Inflammatory macrophage (primary cell): ENCODE results near the gene KCTD7.
"Not testable (repeated sequence)": the region's sequence is repeated elsewhere in the genome, so short reads cannot be mapped to it uniquely, and the experiment has no call there.

Source experiments
- DNase-seq, 2 donors: peaks; one replicate each; pipeline ENCODE4 v3.0.0-alpha.2; 2020 to 2022

The KCTD7 gene

DNA sequence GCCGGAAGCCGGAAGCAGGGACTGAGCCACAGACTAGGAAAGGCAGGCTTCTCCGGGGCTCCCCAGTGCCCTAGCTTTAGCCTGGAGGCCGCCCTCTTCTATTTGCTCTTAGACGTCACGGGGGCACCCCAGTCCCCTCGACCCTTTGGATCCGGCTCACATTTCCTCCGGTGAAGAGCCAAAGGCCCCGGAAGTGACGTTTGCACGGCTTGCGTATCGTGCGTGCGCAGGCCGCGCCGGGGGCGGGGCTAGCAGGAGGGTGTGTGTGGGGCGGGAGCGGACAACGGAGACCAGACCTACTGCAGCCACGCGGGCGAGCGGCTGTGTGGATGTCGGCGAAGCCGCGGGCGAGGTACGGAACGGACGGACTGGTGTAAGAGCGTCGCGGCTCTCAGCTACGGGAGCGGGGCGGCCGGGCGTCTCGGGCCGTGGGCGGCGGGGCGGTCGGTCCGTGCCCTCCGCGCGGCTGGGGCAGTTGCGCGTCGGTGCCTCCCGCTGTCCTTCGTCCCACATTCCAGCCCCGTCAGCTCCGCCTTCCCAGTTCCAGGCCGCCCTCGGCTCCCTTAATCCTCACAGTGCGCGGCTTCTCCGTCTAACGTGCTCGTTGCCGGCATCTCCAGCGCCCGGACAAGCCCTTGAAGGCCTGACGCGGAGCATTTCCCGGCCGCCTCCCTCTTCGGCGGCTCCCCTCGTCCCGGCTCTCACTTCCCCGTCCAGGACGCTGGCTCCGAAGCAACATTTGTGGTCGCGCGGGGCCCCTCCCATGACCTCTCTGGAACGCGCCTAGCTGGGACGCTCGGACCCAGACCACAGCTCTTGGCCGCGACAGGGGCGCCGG, 25.8 kb downstream of the KCTD7 start:
- DNase-seq: peak; percentile 99

DNA sequence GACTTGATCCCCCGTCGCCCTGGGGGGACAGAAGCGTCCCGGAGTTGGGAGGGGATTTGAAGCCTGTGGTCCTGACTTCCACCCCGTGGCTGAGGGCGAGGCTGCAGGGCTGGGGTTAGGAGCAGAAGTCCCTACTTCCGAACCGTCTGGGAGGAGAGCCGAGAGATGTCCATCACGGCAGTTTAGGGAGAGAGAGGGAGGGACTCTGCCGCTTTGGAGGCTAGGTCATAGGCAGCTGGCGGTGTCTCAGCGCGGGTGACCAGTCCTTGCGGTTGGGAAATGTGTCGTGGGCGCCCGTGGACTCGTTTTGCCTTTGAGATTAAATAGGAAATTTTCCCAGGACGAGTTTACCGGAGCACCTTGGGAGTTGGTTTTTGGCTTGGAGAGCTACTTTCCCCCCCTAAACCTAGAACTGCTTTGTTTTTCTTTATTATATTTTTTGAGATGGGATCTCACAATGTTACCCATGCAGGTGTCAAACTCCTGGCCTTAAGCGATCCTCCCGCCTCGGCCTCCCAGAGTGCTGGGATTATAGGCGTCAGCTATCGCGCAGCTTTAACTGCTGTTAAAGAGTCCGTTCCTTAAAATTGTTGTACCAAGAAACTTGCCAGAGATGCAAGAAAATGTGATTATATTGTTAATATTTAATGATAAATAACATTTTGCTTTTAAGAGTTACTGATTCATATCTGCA, 26.6 kb downstream of the KCTD7 start:
- peak; percentile 78 to 86 for DNase-seq

DNA sequence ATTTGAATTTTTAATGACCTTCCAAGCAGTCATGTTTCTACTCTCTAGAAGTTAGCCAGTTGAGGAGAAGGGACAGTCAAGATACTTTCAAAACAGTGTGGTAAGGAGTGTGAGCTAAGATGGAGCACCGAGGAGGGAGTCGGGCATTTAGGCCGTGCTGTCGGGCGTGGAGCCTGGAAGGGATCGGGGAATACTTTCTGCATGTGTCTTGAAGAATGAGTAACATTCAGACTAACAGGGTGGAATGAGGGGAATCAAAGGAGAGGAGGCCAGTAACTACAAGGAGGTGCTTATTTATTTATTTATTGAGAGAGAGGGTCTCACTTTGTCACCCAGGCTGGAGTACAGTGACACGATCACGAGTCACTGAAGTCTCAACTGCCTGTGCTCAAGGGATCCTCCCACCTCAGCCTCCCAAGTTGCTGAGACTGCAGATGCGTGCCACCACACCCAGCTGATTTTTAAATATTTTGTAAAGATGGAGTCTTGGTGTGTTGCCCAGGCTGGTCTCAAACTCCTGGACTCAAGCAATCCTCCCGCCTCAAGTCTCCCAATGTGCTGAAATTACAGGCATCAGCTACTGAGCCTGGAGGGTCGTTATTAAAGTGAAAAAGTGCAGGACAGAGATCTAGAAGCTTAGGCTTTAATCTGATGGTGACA, 27.3 kb downstream of the KCTD7 start:
- DNase-seq: peak in 1 of 2 donors; percentile 29

DNA sequence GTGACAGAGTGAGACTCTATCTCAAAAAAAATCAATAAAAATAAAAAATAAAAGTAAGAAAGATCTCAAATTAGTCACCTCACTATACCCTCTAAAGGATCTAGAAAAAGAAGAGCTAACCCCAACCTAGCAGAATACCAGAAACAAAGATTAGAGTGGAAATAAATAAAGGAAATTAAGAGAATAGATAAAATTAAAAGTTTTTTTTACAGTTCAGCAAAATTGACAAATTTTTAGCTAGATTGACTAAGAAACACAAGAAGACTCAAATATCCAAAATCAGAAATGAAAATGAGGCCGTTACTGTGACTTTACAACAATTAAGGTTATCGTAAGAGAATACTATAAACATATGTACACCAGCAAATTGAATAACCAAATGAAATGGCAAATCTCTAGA, 29.1 kb downstream of the KCTD7 start:
- no peak for DNase-seq

DNA sequence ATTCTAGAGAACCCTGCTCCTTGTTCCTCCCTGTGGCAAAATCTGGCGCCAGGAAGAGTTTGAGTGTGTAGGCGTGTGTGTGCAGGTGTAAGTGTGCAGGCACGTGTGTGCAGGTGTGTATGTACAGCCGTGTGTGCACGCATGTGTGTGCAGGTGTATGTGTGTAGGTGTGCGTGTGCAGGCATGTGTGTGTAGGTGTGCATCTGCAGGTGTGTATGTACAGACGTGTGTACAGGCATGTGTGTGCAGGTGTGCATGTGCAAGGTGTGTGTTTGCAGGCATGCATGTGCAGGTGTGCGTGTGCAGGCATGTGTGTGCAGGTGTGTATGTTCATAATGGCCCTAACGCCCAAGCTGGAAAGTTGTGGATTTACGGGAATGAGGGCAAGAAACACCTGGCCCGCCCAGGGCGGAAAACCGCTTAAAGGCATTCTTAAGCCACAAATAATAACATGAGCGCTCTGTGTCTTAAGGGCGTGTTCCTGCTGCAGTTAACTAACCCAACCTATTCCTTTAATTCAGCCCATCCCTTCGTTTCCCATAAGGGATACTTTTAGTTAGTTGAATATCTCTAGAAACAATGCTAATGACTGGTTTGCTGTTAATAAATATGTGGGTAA, 34.1 kb downstream of the KCTD7 start:
- DNase-seq: no peak

DNA sequence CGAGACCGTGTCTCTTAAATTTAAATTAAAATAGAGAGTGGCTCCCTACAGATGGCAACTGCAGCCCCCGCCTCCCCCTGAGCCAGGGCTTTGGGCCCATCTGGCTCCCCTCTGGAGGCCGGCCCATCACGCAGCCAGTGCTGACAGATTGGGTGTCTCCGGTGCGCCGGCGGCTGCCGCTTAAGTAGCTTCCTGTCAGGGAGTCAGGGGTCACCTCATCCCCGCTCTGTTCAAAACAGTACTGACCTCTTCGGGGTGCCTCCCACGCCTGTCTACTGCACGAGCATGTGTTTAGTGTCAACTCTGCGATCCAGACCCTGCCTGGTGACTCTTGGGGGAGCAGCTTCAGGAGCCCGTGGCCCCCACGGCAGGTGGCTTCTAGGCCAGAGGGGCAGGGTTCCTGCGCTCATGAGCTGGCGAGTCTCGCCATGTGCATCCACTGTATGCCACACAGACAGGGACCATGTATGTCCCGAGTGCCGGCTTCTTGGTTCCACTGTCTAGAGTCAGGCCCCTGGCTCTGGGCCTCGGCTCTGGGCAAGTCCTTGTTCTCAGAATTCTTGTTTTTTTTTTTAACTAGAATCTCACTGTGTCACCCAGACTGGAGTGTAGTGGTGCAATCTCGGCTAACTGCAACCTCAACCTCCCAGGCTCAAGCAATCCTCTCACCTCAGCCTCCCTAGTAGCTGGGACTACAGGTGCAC, 36.1 kb downstream of the KCTD7 start:
- DNase-seq: no peak

DNA sequence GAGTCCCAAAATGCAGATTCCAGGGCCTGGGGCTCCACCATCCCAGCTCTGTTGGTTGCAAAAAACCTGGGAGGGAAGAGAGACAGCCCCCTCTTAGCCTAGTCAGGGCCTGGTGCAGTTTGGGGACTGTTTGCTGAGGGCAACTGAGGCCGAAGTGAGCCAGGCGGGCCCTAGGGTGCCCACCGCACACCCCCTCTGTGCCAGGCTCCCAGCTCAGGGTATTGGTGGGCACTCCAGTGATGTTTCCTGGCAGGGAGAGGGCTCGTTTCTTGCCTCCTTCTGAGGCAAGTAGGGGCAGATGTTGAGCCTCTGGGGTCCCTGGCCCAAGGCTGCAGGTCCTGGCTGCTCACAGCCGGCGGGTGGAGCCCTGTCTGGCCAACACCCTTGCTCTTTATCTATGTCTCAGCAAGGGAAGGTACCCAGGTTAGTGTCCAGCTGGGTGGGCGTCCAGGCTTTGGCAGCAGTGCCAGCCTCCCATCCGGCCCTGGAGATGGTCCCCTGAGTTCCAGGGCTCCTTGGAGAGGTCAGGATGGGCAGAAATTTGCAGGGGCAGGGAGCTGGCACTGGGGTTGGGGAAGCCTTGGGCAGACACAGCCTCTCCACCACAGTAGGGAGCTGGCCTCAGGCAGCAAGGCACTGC, 37.8 kb downstream of the KCTD7 start:
- DNase-seq: no peak

DNA sequence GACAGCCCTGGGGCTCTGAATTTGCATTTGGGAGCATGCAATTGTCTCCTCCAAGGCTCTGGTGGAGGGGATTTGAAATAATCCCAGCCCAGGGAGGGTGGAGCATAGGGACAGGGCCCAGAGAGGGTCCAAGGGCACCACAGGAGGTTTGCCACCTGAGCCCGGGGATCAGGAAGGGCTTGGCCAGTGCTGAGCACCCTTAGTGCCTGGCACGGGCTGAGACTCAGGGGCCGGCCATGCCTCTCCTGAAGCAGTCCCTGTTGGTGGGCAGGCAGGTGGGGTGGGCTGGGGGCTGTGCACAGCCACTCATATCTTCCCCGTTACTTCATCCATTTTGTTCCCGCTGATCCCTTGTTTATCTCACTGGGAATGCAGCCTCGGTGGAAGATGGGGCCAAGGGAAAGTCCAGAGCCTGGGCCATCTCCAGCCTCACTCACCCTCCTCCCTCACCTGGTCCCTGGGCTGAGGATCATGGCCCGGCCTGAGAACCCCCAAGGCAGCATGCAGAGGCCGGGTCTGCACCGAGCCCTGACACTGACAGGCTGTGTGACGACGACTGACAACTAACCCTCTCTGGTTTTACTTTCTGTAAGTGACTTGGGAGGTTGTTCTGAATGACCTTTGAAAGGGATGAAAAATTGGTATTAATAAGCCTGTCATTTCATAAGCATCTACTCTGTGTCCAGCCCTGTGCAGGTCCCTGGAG, 38.5 kb downstream of the KCTD7 start:
- no peak for DNase-seq

DNA sequence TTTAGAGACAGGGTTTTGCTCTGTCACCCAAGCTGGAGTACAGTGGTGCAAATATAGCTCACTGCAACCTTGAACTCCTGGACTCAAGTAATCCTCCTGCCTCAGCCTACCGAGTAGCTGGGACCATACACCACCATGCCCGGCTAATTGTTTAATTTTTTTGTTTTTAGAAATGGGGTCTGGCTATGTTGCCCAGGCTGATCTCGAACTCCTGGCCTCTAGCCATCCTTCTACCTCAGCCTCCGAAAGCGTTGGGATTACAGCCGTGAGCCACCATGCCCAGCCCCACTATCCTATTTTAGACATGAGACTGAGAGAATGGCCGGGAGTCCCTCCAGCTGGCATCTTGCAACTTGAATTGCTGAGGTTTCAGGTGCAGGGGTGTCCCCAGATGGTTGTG, 39.4 kb downstream of the KCTD7 start:
- DNase-seq: no peak

DNA sequence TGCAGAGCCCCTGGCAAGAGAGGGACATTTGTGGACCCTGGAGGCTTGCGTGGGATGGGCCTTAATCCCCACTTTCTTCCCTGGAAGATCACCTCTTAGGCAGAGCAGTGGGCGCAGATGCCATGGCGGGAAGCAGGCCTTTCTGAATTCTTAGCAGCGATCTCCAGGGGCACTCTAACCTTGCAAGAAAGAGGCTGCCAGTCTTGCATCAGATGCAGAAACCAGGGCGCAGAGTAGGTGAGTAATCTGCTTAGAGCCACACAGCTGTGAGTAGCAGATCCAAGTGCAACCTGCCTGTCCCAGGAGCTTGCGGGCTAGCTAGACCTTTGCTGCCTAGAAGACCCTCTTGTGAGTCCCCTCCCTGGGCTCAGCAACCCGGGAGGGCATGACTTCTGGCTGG, 40.0 kb downstream of the KCTD7 start:
- no peak for DNase-seq

DNA sequence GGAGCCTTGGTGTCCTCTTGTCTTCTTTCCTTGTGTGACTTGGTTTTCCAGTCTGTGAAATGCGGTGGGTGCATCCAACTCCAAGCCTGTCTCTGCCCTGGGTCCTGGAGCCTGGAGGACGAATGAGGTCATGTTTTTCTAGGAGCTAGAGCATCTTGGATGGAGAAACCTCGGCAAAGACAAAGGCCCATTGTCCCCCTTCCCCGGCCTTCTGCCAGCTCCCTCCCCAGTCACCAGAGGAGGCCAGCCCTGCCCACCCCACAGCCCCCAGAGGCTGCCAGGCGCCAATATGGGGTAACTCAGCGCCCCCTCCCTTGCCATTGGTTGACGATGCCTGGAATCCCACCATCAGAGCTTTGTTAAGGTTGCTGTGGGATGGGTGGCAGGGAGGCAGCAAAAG, 40.4 kb downstream of the KCTD7 start:
- DNase-seq: no peak

DNA sequence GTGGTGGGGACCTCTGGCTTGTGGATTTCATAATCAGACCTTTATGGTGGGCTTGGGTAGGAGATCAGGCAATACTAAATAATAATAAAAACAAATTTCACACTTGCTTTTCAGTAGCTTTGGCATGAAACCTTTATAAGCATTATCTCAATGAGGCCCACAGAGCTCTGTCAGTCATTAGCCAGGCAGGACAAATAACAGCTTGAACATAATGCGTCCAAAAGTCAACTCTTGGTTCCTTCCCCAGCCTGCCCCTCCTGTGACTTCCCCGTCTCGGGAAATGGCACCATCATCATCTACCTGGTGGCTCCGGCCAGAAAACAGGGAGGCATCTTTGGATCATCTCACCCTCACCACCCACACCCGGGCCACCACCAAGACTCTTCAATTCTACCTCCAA, 40.8 kb downstream of the KCTD7 start:
- DNase-seq: no peak

DNA sequence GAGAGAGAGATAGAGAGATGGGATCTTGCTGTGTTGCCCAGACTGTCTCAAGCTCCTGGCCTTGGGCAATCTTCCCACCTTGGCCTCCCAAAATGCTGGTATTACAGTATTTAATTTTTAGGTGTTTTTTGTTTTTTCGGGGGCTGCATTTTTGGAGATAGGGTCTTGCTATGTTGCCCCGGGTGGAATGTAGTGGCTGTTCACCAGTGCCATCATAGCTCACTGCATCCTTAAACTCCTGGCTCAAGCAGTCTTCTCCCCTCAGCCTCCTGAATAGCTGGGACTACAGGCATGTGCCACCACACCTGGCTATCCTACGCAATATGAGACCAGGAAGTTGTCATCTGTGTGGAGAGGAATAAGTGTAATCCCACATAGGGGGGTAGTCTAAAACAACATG, 42.4 kb downstream of the KCTD7 start:
- DNase-seq: no peak

DNA sequence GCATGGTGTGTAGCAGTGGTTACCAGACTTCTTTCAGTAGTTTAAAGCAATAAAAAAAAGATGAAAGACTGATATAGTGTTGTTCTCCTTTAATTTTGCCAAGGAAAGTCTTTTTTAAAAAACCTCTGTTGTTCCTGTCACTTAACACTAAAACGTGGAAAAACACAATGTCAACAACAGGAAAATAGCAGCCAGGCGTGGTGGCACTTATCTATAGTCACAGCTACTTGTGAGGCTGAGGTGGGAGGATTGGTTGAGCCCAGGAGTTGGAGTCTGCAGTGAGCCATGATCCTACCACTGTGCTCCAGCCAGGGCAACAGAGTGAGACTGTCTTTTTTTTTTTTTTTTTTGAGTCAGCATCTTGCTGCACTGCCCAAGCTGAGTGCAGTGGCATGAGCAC, 42.8 kb downstream of the KCTD7 start:
- not testable (repeated sequence) for DNase-seq

DNA sequence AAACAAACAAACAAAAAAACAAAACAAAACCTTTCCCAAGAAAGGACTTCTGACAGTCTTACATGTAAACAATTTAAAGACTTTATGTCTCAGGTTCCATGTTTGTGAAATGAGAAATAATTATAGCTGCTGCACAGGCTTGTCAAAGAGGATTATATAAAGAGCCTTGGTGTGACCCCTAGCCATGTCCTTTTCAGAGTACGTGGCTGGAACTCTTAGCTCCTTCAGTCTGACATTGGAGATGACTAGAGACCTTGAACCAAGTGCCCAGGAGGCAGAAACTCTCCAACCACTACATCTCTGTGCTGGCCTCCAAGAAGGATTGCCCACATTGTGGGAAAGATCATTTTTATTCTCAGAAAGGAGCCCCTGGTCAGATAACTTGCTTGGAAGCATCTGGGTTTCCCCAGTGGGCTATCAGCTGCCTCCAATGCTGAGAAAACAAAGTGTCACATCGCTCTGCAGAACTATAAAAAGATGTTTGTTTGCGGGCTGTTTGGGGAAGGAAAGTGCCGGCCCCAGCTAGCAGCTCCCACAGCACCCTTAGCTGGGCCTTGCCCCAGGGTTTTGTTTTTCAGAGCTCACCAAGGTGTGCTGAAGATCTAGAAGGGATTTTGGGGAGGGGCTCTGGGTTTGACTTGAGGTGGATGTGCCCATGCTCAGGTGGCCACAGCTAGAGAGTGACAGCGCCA, 43.9 kb downstream of the KCTD7 start:
- not testable (repeated sequence) for DNase-seq

DNA sequence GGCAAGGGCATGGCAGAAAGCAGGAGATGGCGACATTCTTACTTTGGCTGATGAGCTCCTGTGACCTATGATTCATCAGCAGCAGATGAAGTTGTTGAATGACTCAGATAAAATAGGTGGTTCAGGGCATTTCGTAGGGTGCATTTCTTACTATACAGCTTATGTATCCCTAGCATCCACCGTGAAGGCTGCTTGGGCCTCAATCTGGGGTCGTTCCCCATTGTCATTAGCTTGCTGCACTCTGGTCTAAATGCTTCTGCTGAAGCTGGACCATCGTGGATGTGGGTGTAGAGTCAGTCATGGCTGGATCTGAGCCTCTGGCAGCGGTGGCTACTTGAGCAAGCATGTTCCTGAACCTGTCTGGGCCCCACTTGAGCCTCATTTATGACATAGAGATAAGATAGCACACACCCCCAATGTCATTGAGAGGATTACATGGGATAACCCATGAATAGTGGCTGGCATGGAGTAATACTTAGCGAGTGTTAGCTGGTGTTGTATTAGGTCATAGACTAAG, 44.5 kb downstream of the KCTD7 start:
- peak; percentile 43 to 80 for DNase-seq

DNA sequence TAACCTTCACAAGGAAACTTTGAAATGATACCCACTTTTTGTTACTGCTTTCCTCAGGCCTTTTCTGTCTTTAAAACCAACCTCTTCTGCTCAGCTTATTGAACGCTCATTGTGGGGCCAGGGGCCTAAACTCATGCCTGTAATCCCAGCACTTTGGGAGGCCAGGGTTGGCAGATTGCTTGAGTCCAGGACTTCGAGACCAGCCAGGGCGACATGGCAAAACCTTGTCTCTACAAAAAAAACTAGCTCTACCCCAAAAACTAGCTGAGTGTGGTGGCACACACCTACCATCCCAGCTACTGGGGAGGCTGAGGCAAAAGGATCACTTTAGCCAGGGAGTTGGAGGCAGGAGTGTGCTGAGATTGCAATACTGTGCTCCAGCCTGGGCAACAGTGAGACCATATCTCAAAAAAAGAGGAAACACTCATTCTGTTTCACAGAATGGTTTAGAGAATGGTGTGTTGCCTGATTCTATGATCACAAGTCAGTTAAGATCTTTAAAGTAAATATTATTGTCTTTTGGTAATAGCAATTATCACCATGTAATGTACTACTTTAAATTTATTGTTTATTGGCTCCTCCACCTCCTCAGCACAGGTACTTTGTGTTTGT, 51.1 kb downstream of the KCTD7 start:
- peak; percentile 13 to 26 for DNase-seq

DNA sequence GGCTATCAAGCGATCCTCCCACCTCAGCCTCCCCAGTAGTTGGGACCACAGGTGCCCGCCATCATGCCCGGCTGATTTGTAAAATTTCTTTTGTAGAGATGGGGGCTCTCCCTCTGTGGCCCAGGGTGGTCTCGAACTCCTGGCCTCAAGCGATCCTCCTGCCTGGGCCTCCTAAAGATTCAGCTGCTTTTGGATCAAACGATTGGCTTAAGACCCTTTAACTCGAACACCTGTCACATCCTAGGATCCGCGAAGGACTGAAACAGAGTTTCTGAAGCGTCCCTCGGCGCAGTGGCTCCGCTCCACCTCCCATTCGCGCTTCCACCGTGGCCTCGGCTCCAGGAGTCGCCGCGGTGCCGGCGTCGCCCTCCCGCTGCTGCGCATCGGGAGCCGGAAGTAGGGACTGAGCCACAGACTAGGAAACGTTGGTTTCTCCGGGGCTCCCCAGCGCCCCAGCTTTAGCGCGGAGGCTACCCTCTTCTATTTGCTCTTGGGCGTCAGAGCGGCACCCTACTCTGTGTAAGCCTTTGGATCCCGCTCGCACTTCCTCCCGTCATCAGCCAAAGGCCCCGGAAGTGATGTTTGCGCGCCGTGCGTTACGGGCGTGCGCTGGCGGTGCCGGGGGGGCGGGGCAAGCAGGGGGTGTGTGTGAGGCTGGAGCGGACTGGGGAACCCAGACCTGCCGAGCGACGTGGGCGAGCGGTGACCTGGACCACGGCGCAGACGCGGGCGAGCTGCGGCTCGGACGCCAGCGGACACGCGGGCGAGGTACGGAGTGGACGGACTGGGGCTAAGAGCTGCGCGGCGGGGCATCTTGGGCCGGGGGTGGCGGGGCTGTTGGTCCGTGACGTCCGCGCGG, 53.0 kb downstream of the KCTD7 start:
- DNase-seq: peak; percentile 96 to 97
